Transverse colon (tissue), 4 donors: ENCODE results near the gene OR6J1. TPM values are rescaled to one million over a fixed set of nuclear protein-coding genes. Genes with fewer than 3 reads are reported as not detected.

Source experiments
- DNase-seq: peaks from one replicate; pipeline ENCODE4 v3.0.0-alpha.2; 2019
- H3K27ac ChIP-seq, 4 donors: fragments of 200-600 bp; sonication (generic); 2 replicates each; pipeline ENCODE4 v1.5.1; 2016 to 2018; ENCODE audit warnings: inconsistent platforms in 4 of 4
- H3K27me3 ChIP-seq: fragments of 200-600 bp; sonication (generic); 2 replicates; pipeline ENCODE4 v1.5.1; 2017; ENCODE audit warnings: inconsistent platforms
- H3K36me3 ChIP-seq, 4 donors: fragments of 200-600 bp; sonication (generic); 2 replicates each; pipeline ENCODE4 v1.5.1; 2017 to 2019; ENCODE audit warnings: inconsistent platforms in 4 of 4
- H3K4me1 ChIP-seq, 4 donors: fragments of 200-600 bp; sonication (generic); 2 replicates each; pipeline ENCODE4 v1.5.1; 2017 to 2020; ENCODE audit warnings: inconsistent platforms in 4 of 4
- H3K4me3 ChIP-seq, 4 donors: fragments of 200-600 bp; sonication (generic); 1 replicate in 1 of 4; 2 replicates in 3 of 4; pipeline versions ENCODE4 v1.5.1 to v1.6.1; 2017 to 2019; ENCODE audit warnings: inconsistent platforms in 4 of 4
- H3K9me3 ChIP-seq, 2 donors: fragments of 200-600 bp; sonication (generic); 2 replicates each; pipeline ENCODE4 v1.5.1; 2017 to 2019; ENCODE audit warnings: inconsistent platforms in 2 of 2
- EP300 ChIP-seq: sonication (generic); formaldehyde crosslinking; IDR thresholded peaks from one replicate; pipeline ENCODE4 v1.6.1; 2017; ENCODE audit warnings: antibody characterized with exemption, low read depth
- POLR2A ChIP-seq: fragments of 450-650 bp; IDR thresholded peaks from one replicate; pipeline ENCODE4 v1.6.1; 2016; ENCODE audit warnings: antibody characterized with exemption, mild to moderate bottlenecking, moderate library complexity
- POLR2AphosphoS5 ChIP-seq, 3 donors: sonication (generic); formaldehyde crosslinking; IDR thresholded peaks; one replicate each; pipeline ENCODE4 v1.6.1; 2016; ENCODE audit warnings: antibody characterized with exemption in 3 of 3
- WGBS, 2 donors: methylation state at CpG; one replicate each; pipeline ENCODE4 v1.1.5; 2018; ENCODE audit warnings: low coverage in 1 of 2; 5-methylcytosine and 5-hydroxymethylcytosine counted together
- in situ Hi-C, 4 donors: fragments of 200-750 bp; cut with MboI; loops; one replicate each; pipeline versions ENCODE4 v1.15.0 to v1.15.1; 2017; ENCODE audit warnings: low sequenced_read_pairs in 3 of 4, low pct_ligation_motif_present in 1 of 4, low pct_unique_long_range_greater_than_20kb in 1 of 4
- intact Hi-C: fragments of 100-400 bp; cut with DNase I; formaldehyde crosslinking; loops from one replicate; pipeline ENCODE4 v1.15.1; 2023; ENCODE audit warnings: low total_unique reads
- total RNA-seq, 4 donors: library from RNA; depleted of rRNA; stranded (reverse); fragments of >200 nt; gene quantifications; one replicate each; pipeline ENCODE4 v1.1.0, GENCODE V29; 2016
- TF ChIP-seq, protein P1 (sequence below), 5 experiments: fragments of 200-600 bp in 3 of 5; fragments of 450-650 bp in 2 of 5; sonication (generic) in 3 of 5; IDR thresholded peaks; 1 replicate in 2 of 5; 2 replicates in 3 of 5; pipeline ENCODE4 v1.5.1; 2016 to 2017; ENCODE audit warnings: antibody characterized with exemption in 5 of 5, inconsistent platforms in 3 of 5, mild to moderate bottlenecking in 2 of 5, moderate library complexity in 1 of 5

OR6J1 gene
- total RNA-seq, 4 donors from 2014 or later: not detected

DNA sequence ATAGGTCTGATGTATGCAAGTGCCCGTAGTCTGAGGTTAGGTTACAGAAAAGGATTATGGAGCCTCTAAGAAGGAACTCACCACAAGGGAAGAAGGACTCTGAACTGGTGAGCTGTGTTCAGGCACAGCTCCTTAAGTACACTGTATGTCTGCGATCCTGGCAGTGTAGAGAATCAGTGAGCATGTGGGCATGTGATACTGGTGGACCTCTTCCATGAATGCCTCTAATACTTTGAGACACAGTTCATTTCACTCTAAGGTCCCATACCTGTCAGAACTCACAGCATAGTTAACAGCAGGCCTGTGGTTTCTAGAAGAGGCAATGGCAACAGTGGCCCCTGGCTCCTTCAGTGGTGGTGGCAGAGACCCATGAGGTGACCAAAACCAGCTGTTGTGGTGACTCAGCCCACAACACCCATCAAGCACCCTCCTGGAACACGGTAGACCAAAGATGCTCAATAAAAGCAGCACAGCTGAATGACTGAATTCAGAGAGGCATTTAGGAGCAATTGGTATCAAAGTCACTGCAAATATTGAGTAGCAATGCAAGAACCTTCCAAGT is 6.9 kb upstream of the OR6J1 start:
- Histone ChIP-seq H3K36me3 (no peaks in the 10 kb centered on the region), H3K27me3 (no peaks in the 10 kb centered on the region), H3K27ac (no peak overlapping the region), H3K4me3 (no peak overlapping the region), H3K9me3 (no peaks in the 10 kb centered on the region), H3K4me1 (peaks cover 0 to 4% (median 1%) of the 10 kb centered on the region in 4 donors)
- no peak for TF ChIP-seq POLR2AphosphoS5 (IDR thresholded peaks at IDR 0.05)
- TF ChIP-seq EP300: no peak
- TF ChIP-seq, protein P1, sequence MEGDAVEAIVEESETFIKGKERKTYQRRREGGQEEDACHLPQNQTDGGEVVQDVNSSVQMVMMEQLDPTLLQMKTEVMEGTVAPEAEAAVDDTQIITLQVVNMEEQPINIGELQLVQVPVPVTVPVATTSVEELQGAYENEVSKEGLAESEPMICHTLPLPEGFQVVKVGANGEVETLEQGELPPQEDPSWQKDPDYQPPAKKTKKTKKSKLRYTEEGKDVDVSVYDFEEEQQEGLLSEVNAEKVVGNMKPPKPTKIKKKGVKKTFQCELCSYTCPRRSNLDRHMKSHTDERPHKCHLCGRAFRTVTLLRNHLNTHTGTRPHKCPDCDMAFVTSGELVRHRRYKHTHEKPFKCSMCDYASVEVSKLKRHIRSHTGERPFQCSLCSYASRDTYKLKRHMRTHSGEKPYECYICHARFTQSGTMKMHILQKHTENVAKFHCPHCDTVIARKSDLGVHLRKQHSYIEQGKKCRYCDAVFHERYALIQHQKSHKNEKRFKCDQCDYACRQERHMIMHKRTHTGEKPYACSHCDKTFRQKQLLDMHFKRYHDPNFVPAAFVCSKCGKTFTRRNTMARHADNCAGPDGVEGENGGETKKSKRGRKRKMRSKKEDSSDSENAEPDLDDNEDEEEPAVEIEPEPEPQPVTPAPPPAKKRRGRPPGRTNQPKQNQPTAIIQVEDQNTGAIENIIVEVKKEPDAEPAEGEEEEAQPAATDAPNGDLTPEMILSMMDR (IDR thresholded peaks at IDR 0.05): no peak
- TF ChIP-seq POLR2A: no peak
- 57 to 67% methylated on average over 2 to 3 of the region's 3 CpGs for WGBS, 2 donors
- in situ Hi-C loops: loop anchor here in 1 of 4 donors (5.0 kb wide), 1 partner anchor 84 kb away; no protein-coding TSS in a partner anchor
- intact Hi-C loops: loop anchor here (5.0 kb wide), 1 partner anchor 94 kb away; no protein-coding TSS in a partner anchor
- no peak for DNase-seq

DNA sequence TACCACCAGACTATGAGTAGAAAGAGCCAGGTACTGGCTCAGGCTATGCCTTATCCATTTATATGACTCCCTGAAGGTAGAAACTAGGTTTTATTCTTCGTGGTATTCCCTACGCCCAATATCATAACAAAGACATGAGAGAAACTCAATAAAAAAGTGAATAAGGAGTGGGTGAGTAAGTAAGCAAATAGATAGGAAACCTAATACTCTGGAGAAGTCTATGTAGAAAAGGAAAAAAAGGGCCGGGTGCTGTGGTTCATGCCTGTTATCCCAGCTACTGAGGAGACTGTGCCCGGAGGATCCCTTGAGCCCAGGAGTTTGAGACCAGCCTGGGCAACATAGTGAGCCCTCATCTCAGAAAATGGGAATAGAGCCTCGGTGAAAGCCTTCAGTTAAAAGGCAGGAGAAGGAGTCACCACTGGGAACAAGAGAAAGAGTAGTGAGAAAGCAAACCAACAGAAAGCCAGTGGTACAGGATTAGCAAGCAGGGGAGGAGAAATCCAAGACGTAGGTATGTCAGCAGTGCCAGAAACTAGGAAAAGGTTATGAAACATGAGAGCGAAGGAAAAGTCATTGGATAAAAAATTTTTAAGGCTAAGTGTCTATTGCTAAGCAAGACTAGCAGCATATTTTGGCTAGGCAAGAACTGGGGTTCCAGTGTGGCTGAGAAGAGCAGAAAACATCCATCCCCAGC is 6.0 kb upstream of the OR6J1 start:
- Histone ChIP-seq H3K4me3 (no peak overlapping the region), H3K4me1 (peaks cover 0 to 4% (median 1%) of the 10 kb centered on the region in 4 donors), H3K9me3 (no peaks in the 10 kb centered on the region), H3K27ac (no peak overlapping the region), H3K27me3 (no peaks in the 10 kb centered on the region), H3K36me3 (no peaks in the 10 kb centered on the region)
- WGBS, 2 donors: 75 to 81% methylated on average over 6 to 7 of the region's 7 CpGs
- intact Hi-C loops (loop anchor here (5.0 kb wide), 1 partner anchor 93 kb away; no protein-coding TSS in a partner anchor), in situ Hi-C loops (loop anchor here in 1 of 4 donors (5.0 kb wide), 1 partner anchor 83 kb away; no protein-coding TSS in a partner anchor)
- TF ChIP-seq POLR2A (no peak), POLR2AphosphoS5 (IDR thresholded peaks at IDR 0.05) (no peak), EP300 (no peak)
- TF ChIP-seq, protein P1 (IDR thresholded peaks at IDR 0.05): no peak
- DNase-seq: no peak

DNA sequence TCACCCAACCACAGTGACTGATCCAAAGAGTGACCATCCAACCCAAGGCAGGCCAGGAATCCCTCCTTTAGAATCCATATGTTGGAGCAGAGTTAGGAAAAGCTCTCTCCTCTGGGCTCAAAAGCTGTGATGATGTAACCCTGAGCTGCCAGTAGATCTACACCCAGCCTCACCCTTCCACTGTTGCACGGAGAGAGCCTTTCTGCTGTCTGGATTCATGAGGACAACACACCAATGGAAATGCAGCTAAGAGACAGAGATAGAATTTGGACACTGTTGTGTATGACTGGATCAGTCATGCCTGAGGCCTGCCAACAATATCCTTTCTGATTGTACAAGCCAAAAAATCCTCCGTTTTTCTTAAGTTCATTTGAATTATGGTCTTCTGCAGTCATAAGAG is 4.4 kb upstream of the OR6J1 start:
- no peaks in the 10 kb centered on the region for H3K27me3 ChIP-seq
- intact Hi-C loops (no loop called here), in situ Hi-C loops (loop anchor here in 2 of 4 donors (5.0 to 10.0 kb wide), 2 partner anchors 76 to 84 kb away; no protein-coding TSS in a partner anchor)
- no peaks in the 10 kb centered on the region for H3K36me3 ChIP-seq
- no peaks in the 10 kb centered on the region for H3K9me3 ChIP-seq
- H3K4me1 ChIP-seq: peaks cover 0 to 4% (median 1%) of the 10 kb centered on the region in 4 donors
- H3K4me3 ChIP-seq: no peak overlapping the region
- no peak for DNase-seq
- no peak overlapping the region for H3K27ac ChIP-seq
- 73 to 83% methylated on average over 1 to 2 of the region's 2 CpGs for WGBS, 2 donors
- TF ChIP-seq POLR2A (no peak), POLR2AphosphoS5 (IDR thresholded peaks at IDR 0.05) (no peak), EP300 (no peak)
- TF ChIP-seq, protein P1 (IDR thresholded peaks at IDR 0.05): no peak

DNA sequence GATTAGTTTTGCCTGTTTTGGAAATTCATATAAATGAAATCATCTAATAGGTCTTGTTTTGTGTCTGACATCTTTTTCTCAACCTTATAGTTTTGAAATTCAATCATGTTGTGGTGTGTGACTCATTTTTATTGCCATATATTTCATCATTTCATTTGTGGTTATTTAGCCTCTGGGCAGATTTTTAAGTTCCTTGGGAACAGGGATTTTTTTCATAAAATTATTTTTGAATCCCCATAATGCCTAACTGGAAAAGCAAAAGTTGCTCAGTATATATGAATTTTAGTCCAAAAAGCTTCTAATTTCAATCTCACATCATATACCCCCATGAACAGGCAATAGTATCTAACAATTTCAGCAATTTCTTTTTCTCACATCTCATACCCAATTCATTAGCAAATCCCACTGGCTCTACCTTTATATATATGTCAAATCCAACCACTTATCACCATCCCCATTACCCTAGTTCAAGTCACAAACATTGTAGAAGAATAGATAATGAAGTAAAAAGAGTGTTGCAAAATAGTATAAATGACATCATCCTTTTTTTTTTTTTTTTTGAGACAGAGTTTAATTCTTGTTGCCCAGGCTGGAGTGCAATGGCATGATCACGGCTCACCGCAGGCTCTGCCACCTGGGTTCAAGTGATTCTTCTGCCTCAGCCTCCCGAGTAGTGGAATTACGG is 2.6 kb upstream of the OR6J1 start:
- intact Hi-C loops: no loop called here
- Histone ChIP-seq H3K4me3 (no peak overlapping the region), H3K9me3 (no peaks in the 10 kb centered on the region), H3K27me3 (no peaks in the 10 kb centered on the region), H3K36me3 (no peaks in the 10 kb centered on the region), H3K4me1 (no peaks in the 10 kb centered on the region), H3K27ac (no peak overlapping the region)
- no peak for DNase-seq
- TF ChIP-seq, protein P1 (IDR thresholded peaks at IDR 0.05): no peak
- TF ChIP-seq EP300 (no peak), POLR2A (no peak), POLR2AphosphoS5 (IDR thresholded peaks at IDR 0.05) (no peak)
- WGBS, 2 donors: 97% methylated on average over 4 of the region's 4 CpGs; no CpG with 5 or more reads in 1 of the 2 donors
- in situ Hi-C loops: loop anchor here in 2 of 4 donors (5.0 to 10.0 kb wide), 2 partner anchors 74 to 82 kb away; no protein-coding TSS in a partner anchor
